HepG2 (cell line): ENCODE data around the gene MARS1. TPM values are rescaled to one million over a fixed set of nuclear protein-coding genes. Genes with fewer than 3 reads are reported as not detected.
A peak's percentile ranks its signal among the peaks of the same experiment; 100 is the strongest.

ENCODE experiments used
- ARNT ChIP-seq: fragments of 450-650 bp; IDR thresholded peaks from 2 replicates; pipeline ENCODE4 v1.6.1; 2017
- BRF2 ChIP-seq: sonication (generic); formaldehyde crosslinking; IDR thresholded peaks from 2 replicates; pipeline ENCODE4 v1.8.1; 2022; ENCODE audit warnings: mild to moderate bottlenecking, missing genetic modification reagents
- CAMTA2 ChIP-seq: sonication (generic); formaldehyde crosslinking; IDR thresholded peaks from 2 replicates; pipeline ENCODE4 v1.4.0; 2020; ENCODE audit warnings: mild to moderate bottlenecking, missing genetic modification reagents, borderline replicate concordance
- CBFB ChIP-seq: sonication (generic); formaldehyde crosslinking; IDR thresholded peaks from 2 replicates; pipeline ENCODE4 v1.4.0; 2020; ENCODE audit warnings: missing genetic modification reagents
- ELK4 ChIP-seq: sonication (generic); formaldehyde crosslinking; IDR thresholded peaks from 2 replicates; pipeline ENCODE4 v1.9.0; 2021; ENCODE audit warnings: missing genetic modification reagents, borderline replicate concordance
- FOXM1 ChIP-seq: sonication (generic); formaldehyde crosslinking; IDR thresholded peaks from 2 replicates; pipeline ENCODE4 v1.5.0; 2020; ENCODE audit warnings: missing genetic modification reagents
- HNRNPL ChIP-seq: fragments of 200-400 bp; formaldehyde crosslinking; IDR thresholded peaks from 2 replicates; pipeline ENCODE4 v1.6.1; 2017; ENCODE audit warnings: mild to moderate bottlenecking, low read depth, low read length
- IRX3 ChIP-seq: sonication (generic); formaldehyde crosslinking; IDR thresholded peaks from 2 replicates; pipeline ENCODE4 v1.8.1; 2023; ENCODE audit warnings: mild to moderate bottlenecking, low read depth, missing genetic modification reagents, borderline replicate concordance
- MEF2D ChIP-seq: sonication (generic); formaldehyde crosslinking; IDR thresholded peaks from 2 replicates; pipeline ENCODE4 v1.5.1; 2020; ENCODE audit warnings: mild to moderate bottlenecking, missing genetic modification reagents
- SIN3A ChIP-seq: IDR thresholded peaks from 2 replicates; pipeline ENCODE4 v1.6.1; 2011; ENCODE audit warnings: low read depth, mild to moderate bottlenecking, control low read depth, low read length, borderline replicate concordance
- SOX13 ChIP-seq, 3 experiments: fragments of 450-650 bp in 1 of 3; sonication (generic) in 1 of 3; formaldehyde crosslinking in 1 of 3; IDR thresholded peaks in 2 of 3; conservative IDR thresholded peaks in 1 of 3; 2 replicates each; pipeline versions ENCODE4 v1.5.0 to v1.6.1; 2016 to 2020; ENCODE audit warnings: antibody characterized with exemption in 1 of 3, mild to moderate bottlenecking in 1 of 3, missing compliant biosample characterization in 1 of 3, missing genetic modification reagents in 1 of 3, moderate library complexity in 1 of 3
- ZBTB3 ChIP-seq: sonication (generic); formaldehyde crosslinking; IDR thresholded peaks from 2 replicates; pipeline ENCODE4 v1.4.0; 2020; ENCODE audit warnings: low read depth, mild to moderate bottlenecking, moderate library complexity, missing genetic modification reagents, borderline replicate concordance
- ZKSCAN8 ChIP-seq: IDR thresholded peaks from 2 replicates; pipeline ENCODE4 v1.6.1; 2016; ENCODE audit warnings: borderline replicate concordance, missing genetic modification reagents, missing compliant biosample characterization
- ZNF18 ChIP-seq: sonication (generic); formaldehyde crosslinking; IDR thresholded peaks from 2 replicates; pipeline ENCODE4 v1.8.0; 2022; ENCODE audit warnings: mild to moderate bottlenecking, missing genetic modification reagents; ENCODE audit not compliant: insufficient replicate concordance
- ZNF687 ChIP-seq: sonication (generic); formaldehyde crosslinking; IDR thresholded peaks from 2 replicates; pipeline ENCODE4 v1.5.1; 2020; ENCODE audit warnings: mild to moderate bottlenecking, missing genetic modification reagents, moderate library complexity
- ZXDC ChIP-seq: sonication (generic); formaldehyde crosslinking; IDR thresholded peaks from 2 replicates; pipeline ENCODE4 v1.5.0; 2020; ENCODE audit warnings: mild to moderate bottlenecking, missing genetic modification reagents
- polyA plus RNA-seq, 8 experiments: library from polyadenylated mRNA; depleted of rRNA in 3 of 8; stranded (reverse) in 7 of 8; unstranded in 1 of 8; fragments of >200 nt; fragmentation: Illumina TruSeq in 4 of 8; extraction: Trizol in 4 of 8; gene quantifications; 2 replicates each; pipeline versions ENCODE4 v1.2.1 to v1.2.3, GENCODE V29; 2011 to 2016; ENCODE audit warnings: low read depth in 4 of 8, missing spikeins in 1 of 8, mixed read lengths in 1 of 8; ENCODE audit not compliant: insufficient read depth in 1 of 8
- total RNA-seq, 5 experiments: library from RNA; depleted of rRNA; stranded (reverse); fragments of >200 nt; fragmentation: Illumina TruSeq; extraction: Trizol; gene quantifications; 2 replicates each; pipeline ENCODE4 v1.2.3, GENCODE V29; 2016; ENCODE audit warnings: low read depth in 1 of 5

Gene MARS1
- total and polyA plus RNA-seq, 2 of the 13 experiments (the other 11 are each of a cell fraction or from before 2014, with no cell fraction given) = 115 to 181 TPM

- TF ChIP-seq ZNF687 (CRISPR knock-in tag) (peak; percentile 92), ZBTB3 (peak; percentile 87; the same call in 1 of the 2 replicates), SIN3A (no peak), ARNT (no peak), FOXM1 (CRISPR knock-in tag) (no peak), MEF2D (peak; percentile 96), CBFB (CRISPR knock-in tag) (peak; percentile 83), HNRNPL (peak; percentile 89), ZXDC (CRISPR knock-in tag) (no peak), ELK4 (no peak), BRF2 (peak; percentile 87; the same call in 1 of the 2 replicates), CAMTA2 (CRISPR knock-in tag) (no peak), ZKSCAN8 (CRISPR knock-in tag) (0 out of 2 replicates have a peak, but pooled peaks have one; percentile 71), IRX3 (peak; percentile 90; the same call in 1 of the 2 replicates), SOX13 (IDR thresholded peaks at IDR 0.05) (peak; percentile 85), SOX13 (CRISPR knock-in tag; conservative IDR thresholded peaks at IDR 0.05 in 1 of 2, IDR thresholded peaks at IDR 0.05 in 1 of 2) (peak in 1 of 2 experiments; percentile 91; a peak in 2 of 4 replicates), ZNF18 (CRISPR knock-in tag) (peak; percentile 42)
Observed at GRCh38 chr12:57451233-57451778, 36.6 kb upstream of the MARS1 start (continued).
